H9 (cell line): Measurements from ENCODE around the gene MAPK12. TPM values are rescaled to one million over a fixed set of nuclear protein-coding genes. Genes with fewer than 3 reads are reported as not detected.

Source experiments
- DNase-seq: peaks from one replicate; pipeline ENCODE4 v3.0.0-alpha.2; 2017
- H2AFZ ChIP-seq: one replicate; pipeline ENCODE4 v1.6.1; 2013; ENCODE audit warnings: mild to moderate bottlenecking, low read length, control low read depth, moderate library complexity
- H2AK5ac ChIP-seq: 2 replicates; pipeline ENCODE4 v1.6.1; 2013; ENCODE audit warnings: low read length, control low read depth, mixed read lengths; ENCODE audit not compliant: insufficient read length
- H2BK120ac ChIP-seq: one replicate; pipeline ENCODE4 v1.6.1; 2013; ENCODE audit warnings: low read depth, mild to moderate bottlenecking, low read length, control low read depth, inconsistent platforms; ENCODE audit not compliant: poor library complexity, severe bottlenecking
- H2BK12ac ChIP-seq: 2 replicates; pipeline ENCODE4 v1.6.1; 2013; ENCODE audit warnings: low read length, control low read depth, mixed read lengths, low read depth; ENCODE audit not compliant: insufficient read length
- H2BK15ac ChIP-seq: 2 replicates; pipeline ENCODE4 v1.6.1; 2013; ENCODE audit warnings: low read depth, low read length, control low read depth
- H2BK20ac ChIP-seq: one replicate; pipeline ENCODE4 v1.6.1; 2013; ENCODE audit warnings: low read depth, mild to moderate bottlenecking, low read length, control low read depth, inconsistent platforms; ENCODE audit not compliant: poor library complexity, severe bottlenecking
- H2BK5ac ChIP-seq: 2 replicates; pipeline ENCODE4 v1.6.1; 2013; ENCODE audit warnings: low read length, control low read depth, mixed read lengths; ENCODE audit not compliant: insufficient read length
- H3K14ac ChIP-seq: 2 replicates; pipeline ENCODE4 v1.6.1; 2013; ENCODE audit warnings: low read length, control low read depth; ENCODE audit not compliant: insufficient read depth
- H3K18ac ChIP-seq: 2 replicates; pipeline ENCODE4 v1.6.1; 2013; ENCODE audit warnings: low read depth, mild to moderate bottlenecking, mixed read lengths, low read length, control low read depth; ENCODE audit not compliant: insufficient read length
- H3K23ac ChIP-seq: 2 replicates; pipeline ENCODE4 v1.6.1; 2013; ENCODE audit warnings: low read length, control low read depth, mixed read lengths, low read depth; ENCODE audit not compliant: insufficient read length
- H3K23me2 ChIP-seq: 2 replicates; pipeline ENCODE4 v1.6.1; 2013; ENCODE audit warnings: low read depth, mild to moderate bottlenecking, mixed read lengths, low read length, control low read depth; ENCODE audit not compliant: insufficient read length, poor library complexity, severe bottlenecking
- H3K27ac ChIP-seq: 2 replicates; pipeline ENCODE4 v1.5.1; 2013; ENCODE audit warnings: low read length, control low read depth, mixed read lengths, low read depth; ENCODE audit not compliant: insufficient read length
- H3K27me3 ChIP-seq: 2 replicates; pipeline ENCODE4 v1.6.1; 2013; ENCODE audit warnings: low read length, control low read depth, inconsistent platforms; ENCODE audit not compliant: insufficient read depth
- H3K4ac ChIP-seq: 2 replicates; pipeline ENCODE4 v1.6.1; 2013; ENCODE audit warnings: low read depth, mild to moderate bottlenecking, control low read depth, inconsistent platforms, low read length, moderate library complexity
- H3K4me1 ChIP-seq: 2 replicates; pipeline ENCODE4 v1.6.1; 2013; ENCODE audit warnings: low read length, control low read depth, inconsistent platforms; ENCODE audit not compliant: insufficient read depth
- H3K4me2 ChIP-seq: 2 replicates; pipeline ENCODE4 v1.6.1; 2013; ENCODE audit warnings: low read length, control low read depth, mixed read lengths; ENCODE audit not compliant: insufficient read length, insufficient read depth
- H3K56ac ChIP-seq: 2 replicates; pipeline ENCODE4 v1.6.1; 2013; ENCODE audit warnings: low read depth, mild to moderate bottlenecking, mixed read lengths, low read length, control low read depth; ENCODE audit not compliant: insufficient read length
- H3K79me1 ChIP-seq: 2 replicates; pipeline ENCODE4 v1.6.1; 2013; ENCODE audit warnings: low read depth, mild to moderate bottlenecking, moderate library complexity, low read length, control low read depth, inconsistent platforms; ENCODE audit not compliant: insufficient read depth, poor library complexity, severe bottlenecking
- H3K79me2 ChIP-seq: 2 replicates; pipeline ENCODE4 v1.6.1; 2013; ENCODE audit warnings: low read length, control low read depth, inconsistent platforms; ENCODE audit not compliant: insufficient read depth
- H3K9ac ChIP-seq: 2 replicates; pipeline ENCODE4 v1.6.1; 2013; ENCODE audit warnings: low read length, control low read depth, mixed read lengths; ENCODE audit not compliant: insufficient read length; ENCODE audit errors: extremely low read depth
- H3K9me3 ChIP-seq: one replicate; pipeline ENCODE4 v1.6.1; 2013; ENCODE audit warnings: low read depth, low read length, inconsistent platforms; ENCODE audit not compliant: control insufficient read depth
- H3T11ph ChIP-seq: one replicate; pipeline ENCODE4 v1.6.1; 2013; ENCODE audit warnings: mild to moderate bottlenecking, low read length, control low read depth, inconsistent platforms
- H4K20me1 ChIP-seq: one replicate; pipeline ENCODE4 v1.6.1; 2013; ENCODE audit not compliant: control insufficient read depth, insufficient read length, insufficient read depth
- H4K5ac ChIP-seq: 2 replicates; pipeline ENCODE4 v1.6.1; 2013; ENCODE audit warnings: low read depth, mild to moderate bottlenecking, mixed read lengths, low read length, control low read depth; ENCODE audit not compliant: insufficient read length
- H4K8ac ChIP-seq: replicated peaks from 2 replicates; pipeline ENCODE4 v1.6.1; 2013; ENCODE audit warnings: low read length, control low read depth, mixed read lengths, low read depth; ENCODE audit not compliant: insufficient read length
- H4K91ac ChIP-seq: 2 replicates; pipeline ENCODE4 v1.6.1; 2013; ENCODE audit warnings: low read depth, mild to moderate bottlenecking, moderate library complexity, mixed read lengths, low read length, control low read depth; ENCODE audit not compliant: insufficient read length
- H3K27ac Mint-ChIP-seq, 3 experiments: 2 replicates in 2 of 3; 3 replicates in 1 of 3; pipeline ENCODE4 v1.8.0; 2020 to 2021; ENCODE audit warnings: mixed read lengths in 3 of 3, mild to moderate bottlenecking in 1 of 3, moderate library complexity in 1 of 3
- H3K27me3 Mint-ChIP-seq: 2 replicates; pipeline ENCODE4 v1.8.0; 2021; ENCODE audit warnings: low read depth, mild to moderate bottlenecking, moderate library complexity, mixed read lengths
- H3K36me3 Mint-ChIP-seq, 3 experiments: 2 replicates in 2 of 3; 3 replicates in 1 of 3; pipeline ENCODE4 v1.8.0; 2020 to 2021; ENCODE audit warnings: low read depth in 3 of 3, mixed read lengths in 3 of 3; ENCODE audit not compliant: insufficient read depth in 1 of 3
- H3K4me1 Mint-ChIP-seq, 2 experiments: 2 replicates each; pipeline ENCODE4 v1.8.0; 2020; ENCODE audit warnings: mixed read lengths in 2 of 2
- H3K4me3 Mint-ChIP-seq, 2 experiments: 2 replicates in 1 of 2; 3 replicates in 1 of 2; pipeline ENCODE4 v1.8.0; 2020 to 2021; ENCODE audit warnings: mild to moderate bottlenecking in 2 of 2, mixed read lengths in 2 of 2, moderate library complexity in 1 of 2
- H3K9me3 Mint-ChIP-seq, 2 experiments: 2 replicates in 1 of 2; 3 replicates in 1 of 2; pipeline ENCODE4 v1.8.0; 2020; ENCODE audit warnings: mild to moderate bottlenecking in 2 of 2, mixed read lengths in 2 of 2, moderate library complexity in 1 of 2
- WGBS: extraction: QIAGEN DNeasy Blood & Tissue Kit; methylation state at CpG from one replicate; pipeline ENCODE4 v1.1.7; 2013; ENCODE audit warnings: missing lambda C conversion rate, low lambda C conversion rate, mixed read lengths; ENCODE audit not compliant: insufficient read length; ENCODE audit errors: extremely low coverage; 5-methylcytosine and 5-hydroxymethylcytosine counted together
- total RNA-seq: library from RNA; stranded (reverse); gene quantifications from 2 replicates; pipeline ENCODE4 v1.2.1, GENCODE V29; 2021
- TF ChIP-seq, protein P1 (sequence below): fragments of 200-600 bp; sonication (generic); conservative IDR thresholded peaks from 3 replicates; pipeline ENCODE4 v1.8.0; 2021; ENCODE audit warnings: antibody characterized with exemption, mild to moderate bottlenecking

MAPK12 gene
- total RNA-seq, 1 experiment from 2014 or later: 31.3 TPM

DNA sequence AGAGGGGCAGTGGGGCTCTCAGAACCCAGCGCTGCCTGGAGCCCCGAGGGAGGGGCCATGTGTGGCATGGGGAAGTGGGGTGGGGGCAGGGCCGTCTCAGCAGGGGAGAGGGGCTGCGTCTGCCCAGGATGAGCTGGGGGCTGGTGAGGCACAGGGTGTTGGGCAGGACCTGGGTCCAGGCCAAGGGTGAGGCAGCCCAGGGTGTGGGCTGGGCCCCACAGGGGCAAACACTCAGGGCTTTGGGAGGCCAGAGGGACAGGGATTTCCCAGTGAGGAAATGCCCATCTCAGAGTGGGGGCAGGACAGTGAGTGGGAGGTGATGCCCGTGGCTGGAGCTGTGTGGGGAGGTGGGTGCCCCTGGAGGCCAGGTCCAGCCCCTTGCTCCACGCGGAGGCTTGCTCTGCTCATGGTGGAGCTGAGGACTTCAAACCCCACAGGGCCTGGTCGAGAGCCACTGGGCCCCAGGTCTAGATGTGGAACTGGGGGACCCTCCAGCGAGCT, 40.6 kb upstream of the MAPK12 start:
- no peaks in the 10 kb centered on the region for H3K27me3 ChIP-seq
- H3T11ph ChIP-seq: no peak overlapping the region
- no peak overlapping the region for H3K56ac ChIP-seq
- no peak overlapping the region for H4K8ac ChIP-seq
- no peak overlapping the region for H2AK5ac ChIP-seq
- Mint-ChIP-seq H3K27me3 (peaks cover 4% of the 10 kb centered on the region; the same call in 1 of the 2 replicates), H3K36me3 (no peaks in the 10 kb centered on the region), H3K4me3 (no peak overlapping the region), H3K9me3 (no peaks in the 10 kb centered on the region), H3K27ac (no peak overlapping the region), H3K4me1 (peaks cover 19 to 35% of the 10 kb centered on the region in 2 experiments)
- H2BK20ac ChIP-seq: no peak overlapping the region
- H4K91ac ChIP-seq: no peak overlapping the region
- no peak for DNase-seq
- TF ChIP-seq, protein P1, sequence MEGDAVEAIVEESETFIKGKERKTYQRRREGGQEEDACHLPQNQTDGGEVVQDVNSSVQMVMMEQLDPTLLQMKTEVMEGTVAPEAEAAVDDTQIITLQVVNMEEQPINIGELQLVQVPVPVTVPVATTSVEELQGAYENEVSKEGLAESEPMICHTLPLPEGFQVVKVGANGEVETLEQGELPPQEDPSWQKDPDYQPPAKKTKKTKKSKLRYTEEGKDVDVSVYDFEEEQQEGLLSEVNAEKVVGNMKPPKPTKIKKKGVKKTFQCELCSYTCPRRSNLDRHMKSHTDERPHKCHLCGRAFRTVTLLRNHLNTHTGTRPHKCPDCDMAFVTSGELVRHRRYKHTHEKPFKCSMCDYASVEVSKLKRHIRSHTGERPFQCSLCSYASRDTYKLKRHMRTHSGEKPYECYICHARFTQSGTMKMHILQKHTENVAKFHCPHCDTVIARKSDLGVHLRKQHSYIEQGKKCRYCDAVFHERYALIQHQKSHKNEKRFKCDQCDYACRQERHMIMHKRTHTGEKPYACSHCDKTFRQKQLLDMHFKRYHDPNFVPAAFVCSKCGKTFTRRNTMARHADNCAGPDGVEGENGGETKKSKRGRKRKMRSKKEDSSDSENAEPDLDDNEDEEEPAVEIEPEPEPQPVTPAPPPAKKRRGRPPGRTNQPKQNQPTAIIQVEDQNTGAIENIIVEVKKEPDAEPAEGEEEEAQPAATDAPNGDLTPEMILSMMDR: no peak
- no peak overlapping the region for H3K4ac ChIP-seq
- no peak overlapping the region for H2BK120ac ChIP-seq
- no peak overlapping the region for H3K18ac ChIP-seq
- no peak overlapping the region for H2BK5ac ChIP-seq
- peaks cover 11% of the 10 kb centered on the region for H3K23me2 ChIP-seq
- no peak overlapping the region for H2AFZ ChIP-seq
- H2BK15ac ChIP-seq: no peak overlapping the region
- H3K4me1 ChIP-seq: no peaks in the 10 kb centered on the region
- no peaks in the 10 kb centered on the region for H3K79me2 ChIP-seq
- H3K9me3 ChIP-seq: no peaks in the 10 kb centered on the region
- no peaks in the 10 kb centered on the region for H4K20me1 ChIP-seq
- no peaks in the 10 kb centered on the region for H3K79me1 ChIP-seq
- H3K9ac ChIP-seq: no peak overlapping the region
- H4K5ac ChIP-seq: no peak overlapping the region
- H3K14ac ChIP-seq: no peak overlapping the region; the same call in 1 of the 2 replicates
- H3K27ac ChIP-seq: no peak overlapping the region
- WGBS: no CpG with 5 or more reads among the region's 9 CpGs
- no peak overlapping the region for H3K4me2 ChIP-seq
- H2BK12ac ChIP-seq: no peak overlapping the region
- no peak overlapping the region for H3K23ac ChIP-seq
